Measurements from ENCODE around the gene ADM5. TPM values are rescaled to one million over a fixed set of nuclear protein-coding genes. Genes with fewer than 3 reads are reported as not detected.

The ADM5 gene
- total RNA-seq, 1 experiment from 2014 or later = 13.5 TPM

- Histone ChIP-seq H3K27ac (ENCODE audit: insufficient read length, low read depth, low read length) (no peak overlapping the region), H3K9me3 (ENCODE audit: control insufficient read depth, low read depth, low read length) (no peaks in the 10 kb centered on the region), H3K9ac (ENCODE audit: extremely low read depth, insufficient read length, low read length) (no peak overlapping the region), H2BK120ac (ENCODE audit: low read depth, low read length, poor library complexity, severe bottlenecking) (no peak overlapping the region), H3K4me2 (ENCODE audit: insufficient read depth, insufficient read length, low read length) (no peak overlapping the region), H3K79me1 (ENCODE audit: insufficient read depth, low read depth, low read length, poor library complexity, severe bottlenecking) (peaks cover 2% of the 10 kb centered on the region), H3K4ac (ENCODE audit: low read depth, low read length) (no peak overlapping the region), H4K5ac (ENCODE audit: insufficient read length, low read depth, low read length) (no peak overlapping the region), H2AFZ (ENCODE audit: low read length) (no peak overlapping the region), H4K20me1 (ENCODE audit: control insufficient read depth, insufficient read depth, insufficient read length) (no peaks in the 10 kb centered on the region), H4K8ac (replicated peaks; ENCODE audit: insufficient read length, low read depth, low read length) (no peak overlapping the region), H3K18ac (ENCODE audit: insufficient read length, low read depth, low read length) (no peak overlapping the region), H3K79me2 (ENCODE audit: insufficient read depth, low read length) (no peaks in the 10 kb centered on the region), H2BK12ac (ENCODE audit: insufficient read length, low read depth, low read length) (no peak overlapping the region), H3T11ph (ENCODE audit: low read length) (no peak overlapping the region), H4K91ac (ENCODE audit: insufficient read length, low read depth, low read length) (no peak overlapping the region), H3K4me1 (ENCODE audit: insufficient read depth, low read length) (peaks cover 10% of the 10 kb centered on the region; the same call in 1 of the 2 replicates), H3K27me3 (ENCODE audit: insufficient read depth, low read length) (no peaks in the 10 kb centered on the region), H2BK15ac (ENCODE audit: low read depth, low read length) (no peak overlapping the region), H3K56ac (ENCODE audit: insufficient read length, low read depth, low read length) (no peak overlapping the region), H2BK5ac (ENCODE audit: insufficient read length, low read length) (no peak overlapping the region), H3K14ac (ENCODE audit: insufficient read depth, low read length) (no peak overlapping the region), H2AK5ac (ENCODE audit: insufficient read length, low read length) (no peak overlapping the region), H3K23ac (ENCODE audit: insufficient read length, low read depth, low read length) (no peak overlapping the region), H2BK20ac (ENCODE audit: low read depth, low read length, poor library complexity, severe bottlenecking) (no peak overlapping the region), H3K23me2 (ENCODE audit: insufficient read length, low read depth, low read length, poor library complexity, severe bottlenecking) (peaks cover 18% of the 10 kb centered on the region)
- H3K27me3 Mint-ChIP-seq (ENCODE audit: low read depth) = no peaks in the 10 kb centered on the region; the same call in 1 of the 2 replicates
- H3K4me1 Mint-ChIP-seq = peaks cover 28 to 50% of the 10 kb centered on the region in 2 experiments
- no peak for TF ChIP-seq CTCF (conservative IDR thresholded peaks at IDR 0.05)
- peak overlapping the region in 1 of 3 experiments; percentile 80; a peak in 2 of 7 replicates for H3K27ac Mint-ChIP-seq
- no peak overlapping the region; a peak in 1 of 5 replicates for H3K4me3 Mint-ChIP-seq
- DNase-seq = no peak
- H3K9me3 Mint-ChIP-seq = peaks cover 0 to 3% of the 10 kb centered on the region in 2 experiments; a peak in 2 of 5 replicates
- no CpG with 5 or more reads among the region's 27 CpGs for WGBS (ENCODE audit: extremely low coverage, insufficient read length, low lambda C conversion rate)
- peaks cover 40 to 70% (median 55%) of the 10 kb centered on the region in 3 experiments for H3K36me3 Mint-ChIP-seq (ENCODE audit: insufficient read depth in 1 of 3, low read depth in 3 of 3)
Observed at GRCh38 chr19:49686503-49687088, 2.8 kb upstream of the ADM5 start.

Measured in H9 (cell line).